Mesenteric fat pad (tissue), 1 donor: ENCODE data around the gene FANCI. TPM values are rescaled to one million over a fixed set of nuclear protein-coding genes. Genes with fewer than 3 reads are reported as not detected.

ENCODE experiments used
- DNase-seq: peaks from one replicate; pipeline ENCODE4 v3.0.0-alpha.2; 2020; ENCODE audit warnings: low spot score
- total RNA-seq: library from RNA; stranded (reverse); fragmentation: NEBNext Ultra II Directional; extraction: Animal tissue kit (Norgen Biotek cat#: 25700); gene quantifications from one replicate; pipeline ENCODE4 v1.2.1, GENCODE V29; 2021
- donor health status: DM: yes; HTN: yes; CAD: no.

The FANCI gene
- total RNA-seq, 1 donor from 2014 or later: 6.6 TPM

- no peak for DNase-seq
These were observed 87.3 kb downstream of the FANCI start for GRCh38 chr15:89330881-89331595.

- DNase-seq: no peak
These were observed 88.7 kb downstream of the FANCI start for GRCh38 chr15:89332446-89332845.

GRCh38 chr15:89333011-89333860 is 89.5 kb downstream of the FANCI start:
- no peak for DNase-seq

DNA sequence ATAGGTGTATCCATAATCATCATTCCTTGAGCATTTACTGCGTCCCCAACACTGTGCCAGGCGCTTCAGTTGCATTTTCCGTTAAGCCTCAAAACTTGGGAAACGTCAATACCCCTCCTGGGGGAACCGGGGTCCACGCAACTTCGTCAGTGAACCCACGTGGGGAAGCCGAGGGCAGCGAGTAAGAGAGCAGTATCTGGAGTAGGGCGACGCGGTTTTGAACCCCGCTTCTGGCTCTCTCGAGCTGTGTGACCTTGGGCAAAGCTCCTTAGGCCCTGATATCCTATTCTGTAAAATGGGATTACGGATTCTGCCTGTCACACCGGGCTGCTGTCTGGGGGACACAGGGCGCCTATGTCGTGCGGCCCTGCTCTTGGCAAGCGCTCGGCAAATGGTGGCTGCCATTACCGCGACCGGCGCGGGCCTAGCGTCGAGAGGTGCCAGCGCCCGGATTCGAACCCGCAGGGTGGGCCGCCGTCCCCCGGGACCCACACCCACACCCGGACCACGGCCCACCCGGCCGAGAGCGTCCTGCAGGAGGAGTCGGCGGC is 90.3 kb downstream of the FANCI start:
- DNase-seq: peak; percentile 90

- DNase-seq: peak; percentile 99
These were observed 90.9 kb downstream of the FANCI start, which contains the start of gene POLG for GRCh38 chr15:89334510-89335297. Gene POLG (minus strand): TSS chr15:89334824. CDS start chr15:89333754, 1,070 bp downstream.

DNA sequence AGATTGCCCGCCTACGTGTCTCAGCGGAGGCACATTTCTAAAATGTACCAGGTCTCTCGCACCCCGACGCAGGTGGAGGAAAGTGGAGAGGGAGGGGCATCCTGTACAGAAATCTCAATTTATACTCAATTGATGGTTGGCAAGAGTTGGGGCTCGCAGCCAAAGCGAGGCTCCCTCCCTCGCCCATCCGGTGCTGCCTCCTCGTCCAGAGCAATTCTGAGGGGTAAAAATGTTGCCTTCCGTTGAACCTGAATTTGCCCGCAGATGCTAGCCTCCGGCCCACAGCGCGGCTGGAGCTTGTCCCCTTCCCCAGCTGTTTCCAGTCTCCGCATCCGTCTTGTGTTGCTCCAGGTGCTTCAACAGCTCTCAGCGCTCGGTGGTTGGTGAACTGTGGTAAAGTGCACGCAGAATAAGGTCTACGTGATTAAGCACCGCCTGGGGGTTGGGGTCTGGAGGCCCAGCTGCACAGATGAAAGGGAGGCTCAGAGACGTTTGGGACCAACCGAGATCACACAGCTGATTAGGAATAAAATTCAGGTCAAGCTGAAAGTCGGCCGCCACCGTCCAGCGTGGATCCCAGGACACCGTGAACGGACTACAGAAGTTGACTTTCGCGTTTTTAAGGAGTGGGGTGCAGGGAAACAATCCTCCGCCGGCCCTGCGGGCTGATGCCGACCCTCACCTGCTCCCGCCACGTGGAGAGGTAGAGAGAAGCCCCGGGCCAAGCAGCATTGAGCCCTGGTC is 91.7 kb downstream of the FANCI start:
- peak; percentile 89 for DNase-seq

DNA sequence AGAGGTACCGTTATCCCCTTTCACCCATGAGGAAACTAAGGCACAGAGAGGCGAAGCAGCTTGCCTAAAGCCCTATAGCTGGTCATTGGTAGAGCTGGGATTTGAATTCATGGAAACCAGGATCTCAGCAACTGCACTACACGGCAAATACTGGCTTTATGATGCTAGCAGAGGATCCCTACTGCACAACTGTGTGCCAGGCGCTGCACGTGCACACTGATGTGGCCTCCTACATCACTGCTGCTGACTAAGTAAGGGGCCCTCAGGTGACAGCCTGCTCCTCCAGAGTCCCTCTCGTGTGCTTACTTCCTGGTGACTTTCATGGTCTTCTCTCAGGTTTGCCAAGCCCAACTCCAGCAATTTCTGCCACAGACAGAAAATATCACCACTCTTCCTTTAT is 94.3 kb downstream of the FANCI start:
- DNase-seq: peak; percentile 39

DNA sequence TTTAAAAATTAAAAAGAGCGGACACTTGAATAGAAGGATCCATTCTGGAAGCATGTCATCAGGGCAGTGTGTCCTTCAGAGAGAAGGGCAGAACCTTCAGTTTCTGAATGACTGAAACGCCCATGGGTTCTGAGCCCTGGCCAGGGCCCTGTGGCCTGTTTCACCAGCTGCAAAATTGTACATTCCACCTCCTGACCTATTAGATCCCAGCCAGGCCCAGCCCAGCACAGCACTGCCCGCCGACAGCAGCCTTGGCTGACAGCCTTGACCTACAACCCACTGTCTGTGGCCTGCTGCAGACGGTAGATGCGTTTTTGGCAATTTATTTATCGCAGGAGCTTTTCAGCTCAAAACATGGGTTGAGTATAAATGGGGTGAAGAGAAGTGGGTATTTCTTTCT is 96.8 kb downstream of the FANCI start:
- no peak for DNase-seq

- DNase-seq: no peak
These were observed 97.7 kb downstream of the FANCI start for GRCh38 chr15:89341316-89342005.

GRCh38 chr15:89342840-89343239 is 99.1 kb downstream of the FANCI start:
- DNase-seq: no peak

- no peak for DNase-seq
These were observed 101.5 kb downstream of the FANCI start for GRCh38 chr15:89345248-89345647.

- no peak for DNase-seq
These were observed 102.9 kb downstream of the FANCI start for GRCh38 chr15:89346516-89347231.

DNA sequence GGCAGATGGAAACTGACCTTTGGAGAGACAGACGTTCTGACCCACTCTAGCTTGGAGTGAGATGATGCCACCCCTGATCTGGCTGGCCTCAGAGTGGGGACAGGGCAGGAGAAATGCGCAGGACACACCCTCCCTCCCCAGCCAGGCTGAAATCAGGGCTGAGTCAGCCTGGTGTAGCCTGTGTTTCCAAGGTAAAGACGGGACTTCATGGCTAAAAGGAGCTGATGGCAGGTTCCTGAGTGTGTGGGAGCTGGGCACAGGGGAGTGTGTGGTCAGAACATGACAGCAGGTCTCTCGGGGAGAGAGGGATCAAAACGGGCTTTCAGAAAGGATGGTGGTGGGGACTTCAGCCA is 105.4 kb downstream of the FANCI start:
- no peak for DNase-seq

- no peak for DNase-seq
These were observed 108.7 kb downstream of the FANCI start for GRCh38 chr15:89352476-89352875.

DNA sequence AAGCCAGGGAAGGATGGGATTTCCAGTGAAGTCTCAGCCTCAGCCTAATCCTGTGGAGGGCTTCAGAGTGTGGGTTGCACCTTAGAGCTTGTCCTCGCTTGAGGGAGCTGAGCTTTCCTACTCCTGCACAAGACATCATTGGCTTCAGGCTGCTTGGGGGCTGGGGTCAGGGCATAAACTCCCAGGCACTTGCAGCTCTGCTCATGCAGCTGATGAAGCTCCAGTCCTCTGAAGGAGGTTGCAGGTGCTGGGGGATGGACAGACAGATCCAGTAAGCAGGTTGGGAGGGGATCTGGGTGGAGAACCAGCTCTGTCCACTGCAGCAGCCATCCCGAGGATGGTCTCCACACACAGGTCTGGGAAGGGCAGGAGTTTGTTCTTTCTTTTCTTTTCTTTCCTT is 110.2 kb downstream of the FANCI start:
- no peak for DNase-seq

DNA sequence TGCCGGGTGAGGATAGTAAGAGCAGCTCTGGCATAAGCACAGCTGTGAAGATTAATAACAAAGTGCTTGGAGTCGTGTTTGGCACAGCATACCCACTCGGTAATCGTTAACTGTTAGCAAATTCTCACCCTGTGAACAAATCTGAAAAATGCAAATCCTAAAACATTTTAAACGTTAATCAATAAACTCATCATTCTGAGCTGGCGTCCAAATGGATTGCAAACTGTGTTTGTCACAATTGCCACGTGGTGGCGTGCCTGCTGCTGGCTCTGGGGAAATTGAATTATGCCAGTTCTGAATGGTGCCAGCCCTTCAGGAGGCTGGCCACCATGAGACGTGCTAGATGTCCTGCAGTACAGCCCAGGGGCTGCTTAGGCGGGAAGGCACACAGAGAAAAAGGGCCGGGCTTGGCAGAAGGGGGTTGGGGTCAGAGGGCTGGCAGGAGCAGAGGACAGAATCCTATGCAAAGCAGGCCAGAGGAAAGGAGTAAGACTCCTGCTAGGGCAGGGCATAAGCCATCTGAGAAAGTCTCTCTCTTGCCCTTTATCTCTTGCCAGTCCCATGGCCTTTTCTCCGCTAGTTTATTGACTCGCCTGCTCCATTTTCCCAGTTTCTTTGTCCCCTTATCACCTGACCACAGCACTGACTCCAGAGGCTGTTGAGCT is 113.0 kb downstream of the FANCI start:
- DNase-seq: no peak

DNA sequence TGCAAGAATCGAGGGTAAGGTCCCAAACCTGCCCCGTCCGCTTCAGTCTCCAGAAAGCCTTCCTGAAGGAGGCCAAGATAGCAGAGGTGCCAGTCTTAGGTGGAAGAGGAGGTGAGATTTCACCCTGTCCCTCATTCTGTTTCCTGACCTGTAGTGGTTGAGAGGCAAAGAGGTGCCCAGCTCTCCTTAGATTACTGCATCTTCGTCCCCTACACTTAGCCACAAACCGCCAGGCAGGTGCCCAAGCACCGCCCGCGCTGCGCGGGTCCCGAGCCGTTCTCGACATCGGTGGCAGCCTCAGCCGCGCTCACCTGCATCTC is 114.6 kb downstream of the FANCI start:
- DNase-seq: no peak

DNA sequence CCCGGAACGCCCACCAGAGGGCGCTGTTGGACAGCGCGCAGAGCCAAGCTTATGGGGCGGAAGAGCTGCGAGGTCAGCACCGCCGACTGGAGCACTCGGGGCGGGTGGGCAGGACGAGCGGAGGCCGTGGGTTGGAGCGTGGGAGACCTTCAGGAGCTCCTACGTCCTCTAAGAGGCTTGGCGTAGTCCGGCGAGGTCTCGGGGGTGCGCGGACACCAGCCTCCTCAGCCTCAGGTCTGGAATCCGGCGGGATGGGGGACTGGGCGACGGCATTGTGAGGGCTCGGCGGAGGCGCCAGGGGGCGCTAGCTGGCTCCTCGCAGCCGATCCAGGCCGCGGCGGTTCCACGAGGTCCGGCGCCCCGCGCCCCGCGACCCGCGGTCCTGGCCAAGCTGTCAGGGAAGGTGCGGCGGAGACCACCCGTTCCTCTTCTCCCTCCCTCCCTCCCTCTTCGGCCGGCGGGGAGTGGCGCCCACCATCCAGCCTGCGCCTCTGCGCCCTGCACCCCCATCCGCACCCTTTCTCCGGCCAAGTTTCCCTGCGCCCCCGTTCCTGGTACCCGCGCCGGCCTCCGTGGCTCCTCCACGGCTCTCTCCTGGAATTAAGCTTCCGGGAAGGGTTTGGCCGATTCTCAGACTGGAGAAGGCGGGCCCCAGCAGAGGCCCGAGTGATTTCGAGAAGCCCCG is 115.1 kb downstream of the FANCI start:
- DNase-seq: peak; percentile 94
